HEK293 (cell line): ENCODE measurements around the gene RBFOX1.

Experiments used
- BCL11A ChIP-seq: fragments of 450-650 bp; formaldehyde crosslinking; IDR thresholded peaks from 2 replicates; pipeline ENCODE4 v1.5.1; 2016; ENCODE audit warnings: low read depth, missing biosample characterization, missing genetic modification characterization
- CTCF ChIP-seq: fragments of 450-650 bp; formaldehyde crosslinking; IDR thresholded peaks from 2 replicates; pipeline ENCODE4 v1.5.1; 2016; ENCODE audit warnings: missing biosample characterization, missing genetic modification characterization
- EGR2 ChIP-seq: fragments of 450-650 bp; formaldehyde crosslinking; IDR thresholded peaks from 2 replicates; pipeline ENCODE4 v1.5.1; 2016; ENCODE audit warnings: low read depth, missing biosample characterization, missing genetic modification characterization
- ELK4 ChIP-seq: IDR thresholded peaks from 2 replicates; pipeline ENCODE4 v1.6.1; 2011; ENCODE audit warnings: mild to moderate bottlenecking, low read depth, low read length, borderline replicate concordance
- KLF9 ChIP-seq: fragments of 450-650 bp; formaldehyde crosslinking; IDR thresholded peaks from 2 replicates; pipeline ENCODE4 v1.5.1; 2016; ENCODE audit warnings: missing biosample characterization, missing genetic modification characterization, low read depth
- MYNN ChIP-seq: fragments of 450-650 bp; formaldehyde crosslinking; IDR thresholded peaks from 2 replicates; pipeline ENCODE4 v1.5.1; 2016; ENCODE audit warnings: missing biosample characterization, missing genetic modification characterization, borderline replicate concordance
- SETDB1 ChIP-seq: IDR thresholded peaks from one replicate; pipeline ENCODE4 v1.6.1; 2017; ENCODE audit warnings: mild to moderate bottlenecking, low read length, moderate library complexity, mixed read lengths; ENCODE audit not compliant: insufficient read length
- TCF7L2 ChIP-seq: IDR thresholded peaks from 2 replicates; pipeline ENCODE4 v1.6.1; 2011; ENCODE audit warnings: low read depth, mild to moderate bottlenecking, inconsistent platforms, low read length, moderate library complexity, borderline replicate concordance
- ZNF121 ChIP-seq: fragments of 450-650 bp; formaldehyde crosslinking; IDR thresholded peaks from 2 replicates; pipeline ENCODE4 v1.5.1; 2016; ENCODE audit warnings: missing biosample characterization, missing genetic modification characterization
- ZNF184 ChIP-seq: fragments of 450-650 bp; IDR thresholded peaks from 2 replicates; pipeline ENCODE4 v1.5.1; 2018; ENCODE audit warnings: missing biosample characterization, mild to moderate bottlenecking, missing genetic modification characterization
- ZNF324 ChIP-seq: fragments of 450-650 bp; formaldehyde crosslinking; IDR thresholded peaks from 2 replicates; pipeline ENCODE4 v1.5.1; 2016; ENCODE audit warnings: missing biosample characterization, missing genetic modification characterization
- ZSCAN18 ChIP-seq: fragments of 450-650 bp; formaldehyde crosslinking; IDR thresholded peaks from 2 replicates; pipeline ENCODE4 v1.5.1; 2016; ENCODE audit warnings: missing biosample characterization, missing genetic modification characterization

- no peak for TF ChIP-seq KLF9 (tag by site-specific recombination)
- TF ChIP-seq CTCF (tag by site-specific recombination) = no peak
- TF ChIP-seq ZNF184 (tag by site-specific recombination) = no peak
- no peak for TF ChIP-seq EGR2 (tag by site-specific recombination)
- TF ChIP-seq SETDB1 = no peak
- TF ChIP-seq ELK4 = no peak
- TF ChIP-seq ZNF324 = no peak
- no peak for TF ChIP-seq MYNN (tag by site-specific recombination)
- TF ChIP-seq ZNF121 (tag by site-specific recombination) = no peak
- TF ChIP-seq ZSCAN18 (tag by site-specific recombination) = no peak
- no peak for TF ChIP-seq BCL11A (tag by site-specific recombination)
- TF ChIP-seq TCF7L2 = no peak
Observed at GRCh38 chr16:7675628-7676027, 343.0 kb downstream of the RBFOX1 start.
